ENCODE data around the gene BAHD1.

BAHD1 gene

GRCh38 chr15:40483919-40484318, 43.2 kb downstream of the BAHD1 start:
- H3K9ac ChIP-seq (ENCODE audit: low read length): no peak overlapping the region
- H4K20me1 ChIP-seq (ENCODE audit: insufficient read depth, low read length): no peaks in the 10 kb centered on the region
- no peak for DNase-seq
- H3K79me2 ChIP-seq (ENCODE audit: low read length): no peaks in the 10 kb centered on the region
- H3K27me3 ChIP-seq (replicated peaks; ENCODE audit: insufficient read depth, low read length): no peaks in the 10 kb centered on the region
- TF ChIP-seq EZH2phosphoT487 (IDR thresholded peaks at IDR 0.05; ENCODE audit: low read length) (no peak), CTCF (IDR thresholded peaks at IDR 0.05; ENCODE audit: low read length) (no peak), EZH2 (optimal IDR thresholded peaks at IDR 0.05; ENCODE audit: low read depth, low read length) (no peak)
- no peak overlapping the region for H3K4me2 ChIP-seq (ENCODE audit: low read depth, low read length)
- no peaks in the 10 kb centered on the region for H3K9me2 ChIP-seq (replicated peaks; ENCODE audit: insufficient read depth, low read length)
- H3K27ac ChIP-seq (ENCODE audit: low read length): no peak overlapping the region
- H2AFZ ChIP-seq (ENCODE audit: low read length): no peak overlapping the region
- H3K4me1 ChIP-seq (ENCODE audit: low read length): no peaks in the 10 kb centered on the region
- H3F3A ChIP-seq (ENCODE audit: insufficient read depth, low read length): no peaks in the 10 kb centered on the region
- no peaks in the 10 kb centered on the region for H3K36me3 ChIP-seq (replicated peaks; ENCODE audit: insufficient read depth, low read length)
- H3K9me3 ChIP-seq (replicated peaks; ENCODE audit: insufficient read depth, low read length): no peaks in the 10 kb centered on the region
- H3K4me3 ChIP-seq (ENCODE audit: low read length): no peak overlapping the region

- Histone ChIP-seq H3K4me2 (ENCODE audit: low read depth, low read length) (no peak overlapping the region), H3F3A (ENCODE audit: insufficient read depth, low read length) (no peaks in the 10 kb centered on the region), H3K4me1 (ENCODE audit: low read length) (no peaks in the 10 kb centered on the region), H3K9ac (ENCODE audit: low read length) (no peak overlapping the region), H3K4me3 (ENCODE audit: low read length) (no peak overlapping the region), H3K27ac (ENCODE audit: low read length) (no peak overlapping the region), H2AFZ (ENCODE audit: low read length) (no peak overlapping the region), H3K36me3 (replicated peaks; ENCODE audit: insufficient read depth, low read length) (no peaks in the 10 kb centered on the region), H4K20me1 (ENCODE audit: insufficient read depth, low read length) (no peaks in the 10 kb centered on the region), H3K79me2 (ENCODE audit: low read length) (no peaks in the 10 kb centered on the region), H3K9me3 (replicated peaks; ENCODE audit: insufficient read depth, low read length) (no peaks in the 10 kb centered on the region), H3K27me3 (replicated peaks; ENCODE audit: insufficient read depth, low read length) (no peaks in the 10 kb centered on the region), H3K9me2 (replicated peaks; ENCODE audit: insufficient read depth, low read length) (no peaks in the 10 kb centered on the region)
- TF ChIP-seq EZH2 (optimal IDR thresholded peaks at IDR 0.05; ENCODE audit: low read depth, low read length) (no peak), EZH2phosphoT487 (IDR thresholded peaks at IDR 0.05; ENCODE audit: low read length) (no peak), CTCF (IDR thresholded peaks at IDR 0.05; ENCODE audit: low read length) (no peak)
- no peak for DNase-seq
Measured at GRCh38 chr15:40486066-40486770, 45.5 kb downstream of the BAHD1 start.

DNA sequence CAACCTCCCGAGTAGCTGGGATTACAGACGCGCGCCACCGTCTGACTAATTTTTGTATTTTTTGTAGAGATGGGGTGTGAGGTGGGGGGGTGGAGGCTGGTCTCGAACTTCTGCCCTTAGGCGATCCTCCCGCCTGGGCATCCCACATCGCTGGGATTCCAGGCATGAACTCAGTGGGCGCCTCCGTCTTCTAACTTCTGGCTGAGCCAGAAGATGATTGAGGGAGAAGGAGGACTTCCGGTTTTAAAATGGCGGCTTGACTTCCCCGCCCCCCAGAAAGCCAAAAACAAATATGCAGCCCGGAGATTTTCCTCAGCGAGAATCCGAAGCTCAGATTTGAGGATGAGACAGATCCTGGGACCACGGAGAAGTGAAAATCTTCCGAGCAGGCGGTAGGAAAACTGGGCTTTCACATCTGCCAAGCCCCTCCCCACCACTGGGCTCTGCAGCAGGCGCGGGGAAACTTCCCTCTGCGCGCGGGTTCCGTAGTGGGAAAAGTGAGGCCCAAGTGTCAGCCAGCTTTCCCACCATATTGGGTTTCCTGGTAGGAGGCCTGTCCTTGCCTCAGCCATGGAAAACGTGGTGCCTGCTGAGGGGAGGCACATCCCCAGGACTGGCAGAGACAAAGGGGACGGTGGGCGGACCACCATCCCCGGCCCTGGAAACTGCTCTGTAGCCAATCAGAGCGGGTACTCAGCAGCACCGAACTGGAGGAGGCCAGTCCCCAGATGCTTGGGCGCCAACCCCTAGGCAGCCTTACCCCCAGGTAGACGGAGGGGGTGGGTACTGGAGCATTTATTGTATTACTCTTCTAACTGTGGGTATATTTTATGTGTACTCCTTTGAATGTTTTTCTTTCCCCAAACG, 47.3 kb downstream of the BAHD1 start:
- no peak overlapping the region for H3K4me2 ChIP-seq (ENCODE audit: low read depth, low read length)
- no peak overlapping the region for H3K4me3 ChIP-seq (ENCODE audit: low read length)
- H3K79me2 ChIP-seq (ENCODE audit: low read length): no peaks in the 10 kb centered on the region
- H4K20me1 ChIP-seq (ENCODE audit: insufficient read depth, low read length): no peaks in the 10 kb centered on the region
- no peaks in the 10 kb centered on the region for H3K27me3 ChIP-seq (replicated peaks; ENCODE audit: insufficient read depth, low read length)
- no peak for DNase-seq
- no peaks in the 10 kb centered on the region for H3K36me3 ChIP-seq (replicated peaks; ENCODE audit: insufficient read depth, low read length)
- H3F3A ChIP-seq (ENCODE audit: insufficient read depth, low read length): peaks cover 2% of the 10 kb centered on the region
- H3K9ac ChIP-seq (ENCODE audit: low read length): no peak overlapping the region
- no peaks in the 10 kb centered on the region for H3K9me2 ChIP-seq (replicated peaks; ENCODE audit: insufficient read depth, low read length)
- H2AFZ ChIP-seq (ENCODE audit: low read length): no peak overlapping the region
- peaks cover 5% of the 10 kb centered on the region for H3K4me1 ChIP-seq (ENCODE audit: low read length)
- no peak overlapping the region for H3K27ac ChIP-seq (ENCODE audit: low read length)
- no peaks in the 10 kb centered on the region for H3K9me3 ChIP-seq (replicated peaks; ENCODE audit: insufficient read depth, low read length)
- TF ChIP-seq EZH2 (optimal IDR thresholded peaks at IDR 0.05; ENCODE audit: low read depth, low read length) (no peak), CTCF (IDR thresholded peaks at IDR 0.05; ENCODE audit: low read length) (no peak), EZH2phosphoT487 (IDR thresholded peaks at IDR 0.05; ENCODE audit: low read length) (no peak)
